Measurements from ENCODE around the gene TK1.
A peak's percentile ranks its signal among the peaks of the same experiment; 100 is the strongest.
"Not testable (repeated sequence)": the region's sequence is repeated elsewhere in the genome, so short reads cannot be mapped to it uniquely, and the experiment has no call there.

Gene TK1

GRCh38 chr17:78186692-78187595 lies at the start of gene TK1, which contains the start of gene AFMID:
Gene TK1 (minus strand): TSS chr17:78187052. CDS start chr17:78186994, 58 bp downstream.
Gene AFMID (plus strand): TSS chr17:78187362. CDS start chr17:78187371, 9 bp downstream.
- Histone ChIP-seq H3K4me3 (ENCODE audit: low read length) (peak within 1 kb of the TSS; percentile 89), H3K9ac (ENCODE audit: low read length) (peak within 1 kb of the TSS; percentile 71), H3K9me3 (ENCODE audit: control insufficient read depth, low read length) (no peaks in the 10 kb centered on the region), H3K4me1 (ENCODE audit: control insufficient read depth, insufficient read depth, low read length) (peaks cover 4% of the 10 kb centered on the region), H3K27me3 (replicated peaks; ENCODE audit: control insufficient read depth, insufficient read depth, low read length) (no peaks in the 10 kb centered on the region), H3K36me3 (ENCODE audit: control insufficient read depth, insufficient read depth, low read length, severe bottlenecking) (peaks cover 5% of the 10 kb centered on the region)
- DNase-seq (ENCODE audit: low read depth), result peak; percentile 99

GRCh38 chr17:78235885-78236284 lies 49.0 kb upstream of the TK1 start:
- Histone ChIP-seq H3K9ac (ENCODE audit: low read length) (no peak overlapping the region), H3K4me1 (ENCODE audit: control insufficient read depth, insufficient read depth, low read length) (no peaks in the 10 kb centered on the region), H3K9me3 (ENCODE audit: control insufficient read depth, low read length) (no peaks in the 10 kb centered on the region), H3K27me3 (replicated peaks; ENCODE audit: control insufficient read depth, insufficient read depth, low read length) (peaks cover 22% of the 10 kb centered on the region), H3K36me3 (ENCODE audit: control insufficient read depth, insufficient read depth, low read length, severe bottlenecking) (no peaks in the 10 kb centered on the region), H3K4me3 (ENCODE audit: low read length) (no peak overlapping the region)
- no peak for DNase-seq (ENCODE audit: low read depth)

GRCh38 chr17:78235022-78235421 lies 48.2 kb upstream of the TK1 start:
- H3K9ac ChIP-seq (ENCODE audit: low read length), result not testable (repeated sequence)

GRCh38 chr17:78234261-78234865 lies 47.5 kb upstream of the TK1 start:
- Histone ChIP-seq H3K9me3 (ENCODE audit: control insufficient read depth, low read length) (no peaks in the 10 kb centered on the region), H3K4me3 (ENCODE audit: low read length) (no peak overlapping the region), H3K4me1 (ENCODE audit: control insufficient read depth, insufficient read depth, low read length) (no peaks in the 10 kb centered on the region), H3K27me3 (replicated peaks; ENCODE audit: control insufficient read depth, insufficient read depth, low read length) (peaks cover 30% of the 10 kb centered on the region), H3K36me3 (ENCODE audit: control insufficient read depth, insufficient read depth, low read length, severe bottlenecking) (no peaks in the 10 kb centered on the region), H3K9ac (ENCODE audit: low read length) (no peak overlapping the region)
- no peak for DNase-seq (ENCODE audit: low read depth)

More at GRCh38 chr17:78235022-78235421, 48.2 kb upstream of the TK1 start:
- not testable (repeated sequence) for H3K9me3 ChIP-seq (ENCODE audit: control insufficient read depth, low read length); H3K4me1 ChIP-seq (ENCODE audit: control insufficient read depth, insufficient read depth, low read length); H3K36me3 ChIP-seq (ENCODE audit: control insufficient read depth, insufficient read depth, low read length, severe bottlenecking); DNase-seq (ENCODE audit: low read depth); H3K4me3 ChIP-seq (ENCODE audit: low read length)
- peaks cover 30% of the 10 kb centered on the region for H3K27me3 ChIP-seq (replicated peaks; ENCODE audit: control insufficient read depth, insufficient read depth, low read length)

GRCh38 chr17:78233678-78234077 lies 46.8 kb upstream of the TK1 start:
- DNase-seq (ENCODE audit: low read depth), result no peak

GRCh38 chr17:78232859-78233173 lies 46.0 kb upstream of the TK1 start:
- no peaks in the 10 kb centered on the region for H3K4me1 ChIP-seq (ENCODE audit: control insufficient read depth, insufficient read depth, low read length)
- peaks cover 28% of the 10 kb centered on the region for H3K27me3 ChIP-seq (replicated peaks; ENCODE audit: control insufficient read depth, insufficient read depth, low read length)
- no peak for DNase-seq (ENCODE audit: low read depth)
- no peak overlapping the region for H3K4me3 ChIP-seq (ENCODE audit: low read length)
- H3K9me3 ChIP-seq (ENCODE audit: control insufficient read depth, low read length), result no peaks in the 10 kb centered on the region
- H3K9ac ChIP-seq (ENCODE audit: low read length), result no peak overlapping the region
- H3K36me3 ChIP-seq (ENCODE audit: control insufficient read depth, insufficient read depth, low read length, severe bottlenecking), result no peaks in the 10 kb centered on the region

More at GRCh38 chr17:78233678-78234077, 46.8 kb upstream of the TK1 start:
- Histone ChIP-seq H3K27me3 (replicated peaks; ENCODE audit: control insufficient read depth, insufficient read depth, low read length) (peaks cover 31% of the 10 kb centered on the region), H3K9ac (ENCODE audit: low read length) (no peak overlapping the region), H3K36me3 (ENCODE audit: control insufficient read depth, insufficient read depth, low read length, severe bottlenecking) (no peaks in the 10 kb centered on the region), H3K4me3 (ENCODE audit: low read length) (no peak overlapping the region), H3K9me3 (ENCODE audit: control insufficient read depth, low read length) (no peaks in the 10 kb centered on the region), H3K4me1 (ENCODE audit: control insufficient read depth, insufficient read depth, low read length) (no peaks in the 10 kb centered on the region)

GRCh38 chr17:78231991-78232858 lies 45.4 kb upstream of the TK1 start:
- Histone ChIP-seq H3K9me3 (ENCODE audit: control insufficient read depth, low read length) (no peaks in the 10 kb centered on the region), H3K4me3 (ENCODE audit: low read length) (no peak overlapping the region), H3K27me3 (replicated peaks; ENCODE audit: control insufficient read depth, insufficient read depth, low read length) (peaks cover 27% of the 10 kb centered on the region), H3K9ac (ENCODE audit: low read length) (no peak overlapping the region), H3K36me3 (ENCODE audit: control insufficient read depth, insufficient read depth, low read length, severe bottlenecking) (no peaks in the 10 kb centered on the region), H3K4me1 (ENCODE audit: control insufficient read depth, insufficient read depth, low read length) (no peaks in the 10 kb centered on the region)
- DNase-seq (ENCODE audit: low read depth), result peak; percentile 24

- no peaks in the 10 kb centered on the region for H3K36me3 ChIP-seq (ENCODE audit: control insufficient read depth, insufficient read depth, low read length, severe bottlenecking)
- no peak within 1 kb of the TSS for H3K9ac ChIP-seq (ENCODE audit: low read length)
- no peak for DNase-seq (ENCODE audit: low read depth)
- H3K4me1 ChIP-seq (ENCODE audit: control insufficient read depth, insufficient read depth, low read length), result no peaks in the 10 kb centered on the region
- H3K4me3 ChIP-seq (ENCODE audit: low read length), result no peak within 1 kb of the TSS
- peaks cover 27% of the 10 kb centered on the region for H3K27me3 ChIP-seq (replicated peaks; ENCODE audit: control insufficient read depth, insufficient read depth, low read length)
- no peaks in the 10 kb centered on the region for H3K9me3 ChIP-seq (ENCODE audit: control insufficient read depth, low read length)
Measured at GRCh38 chr17:78230996-78231935, 44.4 kb upstream of the TK1 start, which contains the start of gene TMEM235. Gene TMEM235 (plus strand): TSS chr17:78231631. CDS start chr17:78232024, 393 bp downstream.

- DNase-seq (ENCODE audit: low read depth), result no peak
- Histone ChIP-seq H3K4me1 (ENCODE audit: control insufficient read depth, insufficient read depth, low read length) (no peaks in the 10 kb centered on the region), H3K27me3 (replicated peaks; ENCODE audit: control insufficient read depth, insufficient read depth, low read length) (peaks cover 27% of the 10 kb centered on the region), H3K36me3 (ENCODE audit: control insufficient read depth, insufficient read depth, low read length, severe bottlenecking) (no peaks in the 10 kb centered on the region), H3K9ac (ENCODE audit: low read length) (no peak overlapping the region), H3K9me3 (ENCODE audit: control insufficient read depth, low read length) (no peaks in the 10 kb centered on the region), H3K4me3 (ENCODE audit: low read length) (no peak overlapping the region)
Measured at GRCh38 chr17:78230252-78230962, 43.6 kb upstream of the TK1 start.

GRCh38 chr17:78228176-78228575 lies 41.3 kb upstream of the TK1 start:
- no peak overlapping the region for H3K4me3 ChIP-seq (ENCODE audit: low read length)
- H3K27me3 ChIP-seq (replicated peaks; ENCODE audit: control insufficient read depth, insufficient read depth, low read length), result peaks cover 27% of the 10 kb centered on the region
- H3K36me3 ChIP-seq (ENCODE audit: control insufficient read depth, insufficient read depth, low read length, severe bottlenecking), result no peaks in the 10 kb centered on the region
- H3K9ac ChIP-seq (ENCODE audit: low read length), result no peak overlapping the region
- H3K4me1 ChIP-seq (ENCODE audit: control insufficient read depth, insufficient read depth, low read length), result no peaks in the 10 kb centered on the region
- H3K9me3 ChIP-seq (ENCODE audit: control insufficient read depth, low read length), result no peaks in the 10 kb centered on the region
- DNase-seq (ENCODE audit: low read depth), result no peak

All from adipocyte (in vitro differentiated cells).